BJ (cell line): Measurements from ENCODE around the gene LAPTM5. TPM values are rescaled to one million over a fixed set of nuclear protein-coding genes. Genes with fewer than 3 reads are reported as not detected.

Source experiments
- CTCF ChIA-PET: fragments of 350-600 bp; formaldehyde crosslinking; extraction: SDS; loops from one replicate; lab custom pipeline; 2021; ENCODE audit warnings: antibody characterized with exemption, inconsistent platforms; lab: Yijun Ruan, JAX
- POLR2A ChIA-PET: fragments of 300-600 bp; sonication (Branson Sonifier 250); formaldehyde crosslinking; extraction: SDS; loops from one replicate; lab custom pipeline; 2021; ENCODE audit warnings: antibody characterized with exemption; lab: Charles Lee
- DNase-seq: peaks from one replicate; pipeline ENCODE4 v3.0.0-alpha.2; 2011; ENCODE audit warnings: low read depth
- H3K27me3 ChIP-seq: 2 replicates; pipeline ENCODE4 v1.6.0; 2011; ENCODE audit warnings: low read length; ENCODE audit not compliant: control insufficient read depth, insufficient read depth
- H3K36me3 ChIP-seq: 2 replicates; pipeline ENCODE4 v1.5.1; 2011; ENCODE audit warnings: low read length; ENCODE audit not compliant: control insufficient read depth, insufficient read depth
- H3K4me3 ChIP-seq: 2 replicates; pipeline ENCODE4 v1.5.1; 2011; ENCODE audit warnings: low read depth, mild to moderate bottlenecking, control low read depth, low read length
- CTCF ChIP-seq: IDR thresholded peaks from 2 replicates; pipeline ENCODE4 v1.5.1; 2011; ENCODE audit warnings: low read depth, mild to moderate bottlenecking, control low read depth, inconsistent platforms, low read length, moderate library complexity; ENCODE audit not compliant: insufficient read depth
- polyA plus RNA-seq: library from polyadenylated mRNA; depleted of rRNA; stranded (reverse); fragments of >200 nt; gene quantifications from 2 replicates; pipeline ENCODE4 v1.2.3, GENCODE V29; 2011

The LAPTM5 gene
- polyA plus RNA-seq, 1 experiment = 2.1 TPM

- DNase-seq = no peak
- Histone ChIP-seq H3K36me3 (no peaks in the 10 kb centered on the region), H3K27me3 (peaks cover 13% of the 10 kb centered on the region), H3K4me3 (no peak overlapping the region)
- no peak for TF ChIP-seq CTCF
- CTCF ChIA-PET = interaction anchor here (0.7 to 3.1 kb wide), 29 partner anchors 9 to 1827 kb away, joined by 3 to 22 read pairs (median 4); partner anchors contain the start of gene MECR
- POLR2A ChIA-PET = no interaction called here
These were observed 49.2 kb downstream of the LAPTM5 start for GRCh38 chr1:30708361-30708728.

DNA sequence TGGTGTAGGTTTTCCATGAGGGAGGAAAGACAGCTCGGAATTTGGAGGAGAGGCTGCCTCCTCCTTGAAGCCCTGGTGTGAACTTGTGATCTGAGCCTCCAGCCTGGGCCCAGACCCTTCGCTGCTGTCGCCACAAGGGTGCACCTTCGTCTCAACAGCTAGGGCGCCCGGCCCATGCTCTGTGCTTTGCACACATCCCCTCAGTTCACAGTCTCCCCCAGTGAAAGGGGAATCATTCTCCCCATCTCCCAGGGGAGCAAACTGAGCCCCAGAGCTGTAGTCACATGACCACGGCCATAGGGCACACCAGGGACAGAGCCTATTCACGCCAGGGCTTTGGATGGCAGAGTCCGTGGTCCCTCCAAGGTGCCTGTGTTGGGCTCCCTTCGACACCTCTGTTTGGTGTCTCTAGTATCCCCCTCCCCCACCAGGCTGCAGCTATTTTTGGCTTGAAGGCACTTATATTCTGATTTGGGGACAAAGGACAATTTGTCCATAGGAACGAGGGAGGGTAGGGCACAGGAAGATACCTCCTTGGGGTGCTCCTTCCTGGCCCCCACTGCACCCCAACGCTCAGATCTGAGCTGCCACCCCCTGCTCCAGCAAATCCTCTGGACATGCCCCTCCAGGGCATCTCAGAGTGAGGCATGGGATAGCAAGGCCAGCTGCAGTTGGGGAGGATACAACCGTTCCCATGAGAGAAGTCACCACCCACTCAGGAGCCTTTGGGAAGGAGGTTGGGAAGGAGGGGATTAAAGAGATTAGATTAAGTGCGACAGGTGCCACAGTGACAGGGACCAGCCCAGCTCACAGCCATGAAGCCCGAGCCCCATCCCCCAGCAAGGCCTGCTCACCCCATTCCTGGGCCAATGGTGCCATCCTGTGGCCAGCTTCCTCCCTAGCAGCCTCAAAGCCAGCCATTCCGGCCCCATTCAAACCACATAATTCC lies 49.9 kb downstream of the LAPTM5 start:
- DNase-seq = no peak
- peak; percentile 90 for TF ChIP-seq CTCF
- Histone ChIP-seq H3K4me3 (no peak overlapping the region), H3K27me3 (peaks cover 13% of the 10 kb centered on the region), H3K36me3 (no peaks in the 10 kb centered on the region)
- ChIA-PET CTCF (interaction anchor here (0.6 to 3.1 kb wide), 40 partner anchors 8 to 1827 kb away, joined by 3 to 22 read pairs (median 3); partner anchors contain the start of gene MECR), POLR2A (no interaction called here)

DNA sequence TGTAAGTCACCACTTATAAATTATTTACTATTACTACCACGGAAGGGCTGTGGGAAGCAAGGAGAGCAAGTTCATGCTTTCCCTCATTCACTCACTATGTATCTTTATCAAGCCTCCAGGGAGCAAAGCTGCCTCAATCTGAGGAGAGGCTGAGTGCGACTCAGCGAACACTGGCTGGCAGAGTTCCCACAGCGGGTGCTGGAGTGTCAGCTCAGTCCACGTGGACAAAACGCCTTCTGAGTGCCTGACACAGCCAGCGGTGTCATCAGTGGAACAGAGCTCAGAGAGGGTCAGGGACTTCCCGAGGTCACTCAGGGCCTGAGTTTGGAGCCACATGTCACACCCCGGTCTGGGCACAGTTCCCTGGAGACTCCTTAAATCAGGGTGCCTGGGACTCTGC lies 51.0 kb downstream of the LAPTM5 start:
- CTCF ChIA-PET = interaction anchor here (1.4 to 3.1 kb wide), 4 partner anchors 30 to 1375 kb away, joined by 4 to 22 read pairs (median 12); no protein-coding TSS in a partner anchor
- Histone ChIP-seq H3K27me3 (peaks cover 5% of the 10 kb centered on the region), H3K4me3 (no peak overlapping the region), H3K36me3 (no peaks in the 10 kb centered on the region)
- POLR2A ChIA-PET = no interaction called here
- no peak for TF ChIP-seq CTCF
- DNase-seq = no peak

GRCh38 chr1:30705698-30706097 lies 51.9 kb downstream of the LAPTM5 start:
- ChIA-PET POLR2A (no interaction called here), CTCF (no interaction called here)
- peaks cover 3% of the 10 kb centered on the region; the same call in 1 of the 2 replicates for H3K27me3 ChIP-seq
- no peaks in the 10 kb centered on the region for H3K36me3 ChIP-seq
- no peak for TF ChIP-seq CTCF
- DNase-seq = no peak
- no peak overlapping the region for H3K4me3 ChIP-seq

DNA sequence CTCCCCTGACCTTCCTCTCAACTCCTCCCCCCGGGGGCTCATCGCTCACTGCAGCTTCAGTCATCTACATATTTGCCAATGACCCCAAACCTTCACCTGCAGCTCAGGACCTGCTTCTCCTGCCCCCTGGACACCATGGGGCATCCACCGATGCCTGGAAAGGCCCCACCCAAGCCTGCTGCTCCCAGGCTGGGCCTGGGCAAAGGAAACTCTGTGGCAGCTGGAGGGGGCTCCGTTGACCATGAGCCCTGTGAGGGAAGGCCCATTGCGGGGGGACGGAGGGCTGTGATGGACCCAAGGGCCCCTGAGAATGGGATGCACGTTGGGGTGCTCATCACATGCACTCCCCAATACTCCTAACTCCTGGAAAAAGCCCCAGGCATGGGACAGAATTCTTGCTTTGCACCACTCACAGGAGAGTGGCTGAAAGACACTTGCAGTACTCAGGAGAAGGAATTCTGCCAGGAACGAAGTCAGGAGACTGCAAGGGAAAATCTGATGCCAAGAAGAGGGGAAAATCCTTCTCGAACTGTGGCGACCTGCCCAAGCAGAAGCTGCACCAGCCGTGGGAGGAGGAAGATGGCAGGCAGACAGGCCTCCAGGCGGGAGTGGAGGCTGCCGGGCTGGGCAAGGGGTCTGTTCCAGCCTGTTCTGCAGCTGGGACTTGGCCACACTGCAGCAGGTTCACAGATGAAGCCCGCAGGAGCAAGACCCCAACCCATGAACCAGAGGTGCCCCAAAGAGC lies 52.6 kb downstream of the LAPTM5 start:
- no peak for DNase-seq
- CTCF ChIA-PET = interaction anchor here (0.9 kb wide), 1 partner anchor 10 kb away, joined by 3 read pairs; no protein-coding TSS in a partner anchor
- no peaks in the 10 kb centered on the region for H3K36me3 ChIP-seq
- H3K27me3 ChIP-seq = peaks cover under 1% of the 10 kb centered on the region; the same call in 1 of the 2 replicates
- H3K4me3 ChIP-seq = no peak overlapping the region
- TF ChIP-seq CTCF = no peak
- POLR2A ChIA-PET = no interaction called here
